Activated CD4-positive, alpha-beta T cell treated with anti-CD3 and anti-CD28 coated beads for 1 hour (primary cell): Measurements from ENCODE around the gene LLGL1.

ENCODE experiments used
- DNase-seq: peaks from one replicate; pipeline ENCODE4 v3.0.0-alpha.2; 2020

Gene LLGL1

DNA sequence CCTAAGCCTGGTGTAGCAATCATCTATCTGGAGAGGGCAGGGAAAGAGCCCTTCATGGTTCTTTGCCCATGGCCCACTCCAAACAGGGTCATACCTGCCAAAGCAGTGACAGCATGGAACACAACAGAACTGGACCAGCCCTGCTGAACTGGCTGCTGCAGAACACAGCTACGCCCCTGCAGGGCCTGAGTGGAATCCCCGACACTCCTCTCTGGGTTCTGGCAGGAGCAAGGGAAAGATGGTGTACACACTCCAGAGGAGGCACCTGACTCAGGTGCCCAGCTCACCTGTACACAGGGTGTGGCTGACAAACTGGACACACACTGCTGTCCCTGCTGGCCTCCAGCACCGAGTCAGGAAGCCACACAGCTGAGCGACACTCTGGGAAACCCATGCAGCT lies 54.8 kb downstream of the LLGL1 start:
- no peak for DNase-seq

DNA sequence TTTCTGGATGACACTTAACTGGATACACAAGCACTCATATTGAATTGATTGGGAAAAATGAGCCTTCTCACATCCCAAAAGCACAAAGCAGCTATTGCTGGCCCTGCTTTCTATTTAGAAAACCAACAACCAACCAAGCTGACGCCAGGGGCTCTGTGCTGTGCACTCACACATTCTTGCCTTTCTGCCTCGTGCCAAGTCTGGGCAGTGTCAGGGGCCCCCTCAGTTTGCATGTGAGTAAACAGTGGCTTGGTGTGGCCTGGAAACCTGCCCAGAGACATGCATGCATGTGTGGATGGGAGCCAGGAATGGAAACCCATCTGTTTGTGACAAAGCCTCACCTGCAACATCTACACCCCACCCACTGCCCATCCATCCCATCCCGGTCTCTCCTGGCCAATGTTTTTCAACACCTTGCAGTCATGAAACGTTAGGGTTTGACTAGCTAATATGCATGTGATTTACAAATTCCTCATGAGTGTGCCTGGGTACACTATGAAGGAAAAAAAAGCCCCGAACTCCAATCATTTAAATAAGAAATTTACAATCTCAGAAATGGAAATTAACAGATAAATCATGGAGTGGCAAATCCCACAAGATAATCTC lies 55.4 kb downstream of the LLGL1 start:
- DNase-seq, result no peak

DNA sequence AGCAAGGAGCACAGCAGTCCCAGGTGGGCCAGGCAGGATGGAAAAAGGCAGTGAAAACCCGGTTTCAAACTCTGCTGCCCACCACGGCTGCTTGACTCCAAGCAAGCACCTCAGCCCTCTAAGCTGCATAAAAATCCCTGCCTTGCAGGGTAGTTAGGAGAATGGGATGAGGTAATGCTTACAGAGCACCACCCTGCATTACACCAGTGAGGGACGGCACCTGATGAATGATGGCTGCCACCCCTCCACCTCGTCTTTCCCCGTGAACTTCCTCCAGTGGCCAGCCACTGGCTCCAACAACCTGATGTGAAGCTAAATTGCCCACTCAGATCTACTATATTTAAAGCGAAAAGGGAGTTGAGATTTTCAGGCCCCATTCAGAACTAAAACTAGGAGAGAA lies 56.4 kb downstream of the LLGL1 start:
- DNase-seq, result no peak

DNA sequence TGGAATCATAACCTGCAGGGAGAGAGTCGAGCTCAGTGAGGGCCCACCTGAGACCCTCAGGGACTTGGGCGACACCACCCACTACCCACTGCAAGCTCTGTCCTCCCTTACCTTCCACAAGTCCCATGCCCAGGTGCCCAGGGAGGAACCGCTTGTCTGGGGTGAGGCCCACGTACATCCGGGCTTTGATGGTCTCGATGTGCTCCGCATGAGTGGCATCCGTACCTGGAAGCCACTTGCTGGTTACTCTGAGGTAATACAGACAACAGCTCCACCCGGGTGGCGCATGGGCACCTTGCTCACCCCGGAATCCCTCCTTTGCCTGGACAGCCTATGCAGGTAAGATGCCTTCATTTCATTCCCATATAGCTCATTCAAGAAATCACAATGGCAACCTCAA lies 59.9 kb downstream of the LLGL1 start:
- no peak for DNase-seq

- no peak for DNase-seq
These were observed 66.5 kb downstream of the LLGL1 start for GRCh38 chr17:18291718-18292540.
